H54 (cell line): Measurements from ENCODE around the gene PLIN4.

ENCODE experiments used
- DNase-seq: peaks from one replicate; pipeline ENCODE4 v3.0.0; 2011; ENCODE audit warnings: low spot score, mixed read lengths; ENCODE audit not compliant: insufficient read length
- FAIRE-seq: peaks from 3 replicates; lab custom pipeline; 2011; peaks lifted over from hg19 to GRCh38; lab: Jason Lieb, UNC
- POLR2A ChIP-seq: IDR thresholded peaks from 2 replicates; pipeline ENCODE4 v1.6.1; 2011; ENCODE audit warnings: low read depth, mild to moderate bottlenecking, low read length

Gene PLIN4

GRCh38 chr19:4482721-4483364 is 35.4 kb downstream of the PLIN4 start:
- FAIRE-seq (no peak), DNase-seq (no peak)
- TF ChIP-seq POLR2A = no peak

DNA sequence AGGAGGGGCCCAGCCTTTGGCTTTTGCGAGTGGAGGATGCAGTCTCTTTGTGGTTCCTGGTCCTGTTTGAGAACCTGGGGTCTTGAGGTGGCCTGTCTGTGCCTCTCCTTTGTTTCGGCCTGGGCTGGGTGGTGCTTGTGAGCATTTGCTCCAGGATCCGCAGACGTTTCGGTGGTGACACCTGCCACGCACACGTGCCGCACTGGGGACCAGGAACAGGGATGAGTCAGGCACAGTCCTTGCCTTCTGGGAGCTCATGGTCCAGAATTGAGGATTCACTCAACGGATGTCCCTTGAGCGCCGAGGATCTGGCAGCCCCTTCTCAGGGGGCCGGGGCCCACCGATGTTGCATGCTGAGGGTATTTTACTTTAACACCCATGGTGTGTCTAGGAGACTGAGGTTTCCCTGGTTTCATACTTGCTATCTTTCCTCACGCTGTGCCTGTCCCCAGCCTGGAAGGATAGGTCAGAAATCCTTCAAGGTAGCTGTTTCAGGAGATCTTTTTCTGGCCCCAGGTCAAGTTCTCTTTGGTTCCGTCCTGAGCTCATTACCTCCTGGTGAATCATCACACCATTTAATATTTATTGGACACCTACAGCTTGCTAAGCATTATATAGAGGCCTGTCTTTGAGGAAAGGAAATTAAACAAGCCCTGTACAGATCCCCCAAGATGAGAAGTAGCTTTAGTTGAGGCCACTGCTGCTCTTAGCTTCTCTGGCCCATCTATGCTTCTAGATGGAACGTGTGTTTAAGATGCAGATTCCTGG is 41.1 kb downstream of the PLIN4 start:
- no peak for TF ChIP-seq POLR2A
- no peak for FAIRE-seq
- DNase-seq = no peak

DNA sequence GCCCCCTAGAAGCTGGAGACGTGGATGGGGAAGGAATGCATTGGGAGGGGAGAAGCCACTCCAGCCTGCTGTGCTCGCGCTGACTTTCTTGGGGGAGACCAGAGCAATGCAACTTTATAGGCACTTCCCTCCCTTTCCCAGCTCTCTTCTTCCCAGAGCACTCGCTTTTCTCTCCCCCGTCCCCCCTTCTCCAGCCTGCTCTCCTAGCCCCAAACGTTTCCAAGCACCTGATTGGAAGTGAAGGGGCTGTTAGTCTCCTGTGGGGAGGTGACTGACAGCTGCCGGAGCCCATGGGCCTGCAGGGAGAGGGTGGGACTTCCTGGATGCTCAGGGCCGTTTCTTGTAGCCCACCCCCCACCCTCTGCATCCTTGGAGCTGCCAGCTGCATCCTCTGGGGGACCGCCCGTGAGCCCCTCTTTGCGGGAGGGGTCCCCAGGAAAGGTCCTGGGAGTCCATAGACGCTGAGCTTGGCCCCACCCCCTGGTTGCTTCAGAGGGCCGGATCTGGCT is 43.7 kb downstream of the PLIN4 start:
- no peak for FAIRE-seq
- DNase-seq = peak; percentile 49
- TF ChIP-seq POLR2A = no peak

GRCh38 chr19:4473763-4474513 is 44.3 kb downstream of the PLIN4 start:
- no peak for FAIRE-seq
- TF ChIP-seq POLR2A = no peak
- DNase-seq = no peak

GRCh38 chr19:4473011-4473762 is 45.1 kb downstream of the PLIN4 start:
- DNase-seq (no peak), FAIRE-seq (no peak)
- no peak for TF ChIP-seq POLR2A

- FAIRE-seq (no peak), DNase-seq (no peak)
- no peak for TF ChIP-seq POLR2A
These were observed 45.9 kb downstream of the PLIN4 start, which contains the start of gene HDGFL2 for GRCh38 chr19:4472174-4472974. Gene HDGFL2, plus strand, starts transcription at chr19:4472297. Its CDS starts 54 bp downstream, at chr19:4472351.

GRCh38 chr19:4471403-4472173 is 46.7 kb downstream of the PLIN4 start:
- DNase-seq = peak; percentile 99
- no peak for TF ChIP-seq POLR2A
- peak; percentile 99 for FAIRE-seq

GRCh38 chr19:4467835-4468234 is 50.5 kb downstream of the PLIN4 start:
- DNase-seq (no peak), FAIRE-seq (no peak)
- no peak for TF ChIP-seq POLR2A

DNA sequence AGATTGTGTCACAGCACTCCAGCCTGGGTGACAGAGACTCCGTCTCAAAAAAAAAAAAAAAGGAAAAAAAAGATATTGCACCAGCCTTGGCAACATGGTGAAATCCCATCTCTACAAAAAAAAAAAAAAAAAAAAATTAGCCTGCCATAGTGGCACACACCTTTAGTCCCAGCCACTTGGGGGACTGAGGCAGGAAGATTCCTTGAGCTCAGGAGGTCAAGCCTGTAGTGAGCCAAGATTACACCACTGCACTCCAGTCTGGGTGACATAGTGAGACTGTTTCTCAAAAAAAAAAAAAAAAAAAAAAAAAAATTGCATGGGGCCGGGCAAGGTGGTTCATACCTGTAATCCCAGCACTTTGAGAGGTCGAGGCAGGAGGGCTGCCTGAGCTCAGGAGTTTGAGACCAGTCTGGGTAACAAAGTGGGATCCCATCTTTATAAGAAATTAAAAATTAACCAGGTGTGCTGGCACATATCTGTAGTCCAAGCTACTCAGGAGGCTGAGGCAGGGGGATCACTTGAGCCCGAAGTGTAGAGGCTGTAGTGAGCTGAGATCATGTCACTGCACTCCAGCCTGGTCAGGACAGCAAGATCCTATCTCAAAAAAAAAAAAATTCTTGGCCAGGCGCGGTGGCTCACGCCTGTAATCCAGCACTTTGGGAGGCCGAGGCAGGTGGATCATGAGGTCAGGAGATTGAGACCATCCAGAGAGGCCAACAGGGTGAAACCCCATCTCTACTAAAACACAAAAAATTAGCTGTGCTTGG is 53.3 kb downstream of the PLIN4 start:
- no peak for FAIRE-seq
- no peak for TF ChIP-seq POLR2A

DNA sequence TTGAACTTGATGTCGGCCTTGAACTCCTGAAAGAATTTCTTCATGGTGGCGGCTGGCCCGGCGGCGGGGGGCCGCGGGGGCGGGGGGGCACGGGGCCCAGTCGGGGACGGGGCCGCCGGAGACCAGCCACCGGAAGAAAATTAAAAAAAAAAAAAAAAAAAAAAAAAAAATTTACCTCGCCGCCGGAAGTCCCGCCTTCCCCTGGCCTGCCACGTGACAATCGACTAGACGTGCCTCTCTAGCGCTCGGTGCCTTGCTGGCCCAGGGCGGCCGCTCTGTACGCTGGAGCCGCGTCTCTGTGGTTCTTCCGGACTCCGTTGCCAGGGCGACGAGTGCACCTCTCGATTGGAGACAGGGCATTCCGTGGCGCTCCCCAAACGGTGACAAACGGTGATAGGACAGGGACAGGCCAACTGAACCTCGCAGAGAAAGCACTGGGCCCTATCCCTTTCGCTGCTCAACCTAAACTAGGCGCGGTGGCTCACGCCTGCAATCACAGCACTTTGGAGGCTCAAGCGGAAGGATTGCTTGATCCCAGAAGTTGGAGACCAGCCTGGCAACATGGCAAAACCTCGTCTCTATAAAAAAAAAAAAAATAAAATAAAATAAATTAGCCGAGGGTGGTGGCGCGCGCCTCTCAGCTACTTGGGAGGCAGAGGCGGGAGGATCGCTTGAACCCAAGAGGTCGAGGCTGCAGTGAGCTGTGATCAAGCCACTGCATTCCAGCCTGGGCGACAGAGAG is 60.5 kb downstream of the PLIN4 start, which contains the start of gene UBXN6:
UBXN6 (minus strand) TSS at position 141 of the 742 bp plus-strand sequence; CDS start at position 44, 97 bp downstream.
- FAIRE-seq (no peak), DNase-seq (peak; percentile 94)
- TF ChIP-seq POLR2A = peak; percentile 23; the same call in 1 of the 2 replicates

More for the DNA sequence above, 53.3 kb downstream of the PLIN4 start:
- no peak for DNase-seq
